Stimulated activated CD8-positive, alpha-beta memory T cell treated with anti-CD3 and anti-CD28 coated beads, Interleukin-4, amount 100 ng/mL, for 4 hours (primary cell): ENCODE results near the gene USH1C.
A peak's percentile ranks its signal among the peaks of the same experiment; 100 is the strongest.

Experiments used
- DNase-seq, 2 donors: peaks; one replicate each; pipeline ENCODE4 v3.0.0-alpha.2; 2020; ENCODE audit warnings: low read depth in 2 of 2, low spot score in 1 of 2

USH1C gene

DNA sequence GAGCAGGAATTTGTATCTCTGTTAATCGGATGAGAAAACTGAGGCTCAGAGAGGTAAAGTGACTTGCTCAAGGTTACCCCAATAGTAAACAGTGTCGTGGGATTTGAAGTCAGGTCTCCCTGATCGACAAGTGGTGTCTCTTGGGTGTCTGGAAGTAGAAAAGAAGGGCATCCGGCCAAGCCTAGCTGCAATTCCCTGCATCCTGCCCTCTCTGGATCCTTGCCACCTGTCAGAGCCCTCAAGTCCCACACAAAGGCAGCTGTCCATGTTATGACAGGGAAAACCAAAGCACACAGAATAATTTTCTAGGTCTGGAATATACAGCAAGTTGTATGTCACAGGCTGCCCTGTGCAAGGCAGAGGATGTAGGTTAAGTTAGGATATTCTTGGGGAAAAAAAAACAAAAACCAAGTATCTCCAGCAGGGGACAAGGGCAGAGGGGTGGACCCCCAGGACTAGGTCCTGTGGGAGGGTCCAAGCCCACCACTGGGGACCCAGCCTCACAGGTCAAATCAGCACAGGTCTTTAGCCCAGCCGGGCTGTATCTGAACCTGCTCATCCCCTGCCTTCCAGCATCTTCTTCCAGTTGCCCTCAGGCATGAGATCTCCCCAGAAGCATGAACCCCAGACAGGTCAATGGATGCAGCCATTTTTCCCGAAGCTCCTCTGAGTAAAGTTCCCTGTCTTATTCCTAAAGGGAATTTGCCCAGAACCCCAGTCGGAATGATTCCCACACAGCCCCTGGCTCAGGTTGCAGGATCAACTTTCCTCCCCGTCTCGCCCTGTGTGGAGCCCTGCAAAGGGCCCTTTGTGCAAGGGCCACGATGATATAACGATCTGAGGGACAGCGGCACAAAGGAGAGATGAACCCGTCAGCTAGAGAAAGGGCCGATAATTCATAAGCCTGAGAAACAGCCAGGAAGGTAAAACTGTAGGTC is 15.0 kb downstream of the USH1C start:
- DNase-seq = no peak

DNA sequence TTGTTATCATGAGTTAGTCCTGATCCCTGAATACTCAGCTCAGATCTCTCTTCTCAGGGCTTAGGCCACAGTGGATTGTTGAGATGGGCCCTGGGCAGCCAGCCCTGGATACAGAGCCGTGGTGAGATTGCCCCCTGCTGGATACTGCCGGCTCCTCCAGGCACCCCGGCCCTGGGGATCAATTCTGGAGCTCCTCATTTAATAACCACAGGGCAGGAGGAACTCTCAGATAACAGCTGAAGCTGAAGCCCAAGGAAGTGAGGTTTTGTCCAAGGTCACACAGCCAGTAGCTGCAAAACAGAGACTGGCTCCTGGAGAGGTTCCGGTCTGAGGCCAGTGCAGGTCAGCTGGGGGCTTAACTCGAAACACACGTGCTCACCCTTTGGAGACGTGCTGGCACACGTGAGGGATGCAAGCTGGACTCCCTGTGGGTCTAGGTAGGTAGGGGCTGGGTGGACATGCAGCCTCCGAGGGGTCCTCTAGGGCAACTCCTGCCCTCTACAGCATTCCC is 16.0 kb downstream of the USH1C start:
- DNase-seq = peak; percentile 5 to 8

DNA sequence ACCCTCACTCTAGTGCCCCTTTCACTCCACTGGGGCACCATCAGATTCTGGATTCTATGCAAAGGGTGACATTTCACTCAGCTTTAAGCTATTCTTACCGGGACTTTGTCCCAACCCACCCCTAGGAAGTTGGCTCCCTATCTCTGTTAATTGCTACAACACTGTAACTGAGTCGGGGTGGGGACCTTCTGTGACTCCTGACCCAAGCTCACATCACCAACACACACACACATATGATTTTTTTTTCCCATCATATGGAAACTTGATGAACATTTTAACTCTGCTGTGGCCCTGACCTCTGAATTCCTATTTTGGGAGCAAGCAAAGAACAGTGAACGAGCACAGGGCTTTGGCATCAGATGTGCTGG is 16.6 kb downstream of the USH1C start:
- no peak for DNase-seq

DNA sequence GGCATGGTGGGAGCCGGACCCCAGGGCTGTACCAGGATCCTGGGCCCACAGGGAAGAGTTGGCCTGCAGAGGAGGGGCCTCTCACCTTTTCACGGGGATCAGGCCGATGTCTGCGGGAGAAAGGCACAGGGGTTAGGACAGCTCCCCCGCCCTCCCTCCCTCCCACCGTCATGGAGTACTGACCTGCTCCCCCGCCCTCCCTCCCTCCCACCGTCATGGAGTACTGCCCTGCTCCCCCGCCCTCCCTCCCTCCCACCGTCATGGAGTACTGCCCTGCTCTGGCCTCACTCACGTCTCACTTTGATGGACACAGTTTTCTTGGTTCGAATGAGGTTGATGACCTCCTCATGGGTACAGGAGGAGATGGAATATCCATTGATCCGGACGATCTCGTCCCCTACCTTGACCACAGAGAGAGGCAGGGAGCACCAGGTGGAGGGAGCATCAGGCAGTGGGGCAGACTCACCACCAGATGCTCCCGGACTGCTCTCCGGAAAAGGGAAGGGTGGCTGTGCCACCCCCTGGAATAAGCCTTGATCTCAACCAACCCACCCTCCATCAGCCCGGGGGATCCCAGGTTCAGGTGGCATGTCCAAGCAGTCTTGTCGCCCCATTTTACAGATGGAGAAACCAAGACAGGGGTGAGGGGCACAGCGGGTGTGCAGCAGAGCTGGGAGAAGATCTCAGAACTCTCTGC is 17.1 kb downstream of the USH1C start:
- no peak for DNase-seq

DNA sequence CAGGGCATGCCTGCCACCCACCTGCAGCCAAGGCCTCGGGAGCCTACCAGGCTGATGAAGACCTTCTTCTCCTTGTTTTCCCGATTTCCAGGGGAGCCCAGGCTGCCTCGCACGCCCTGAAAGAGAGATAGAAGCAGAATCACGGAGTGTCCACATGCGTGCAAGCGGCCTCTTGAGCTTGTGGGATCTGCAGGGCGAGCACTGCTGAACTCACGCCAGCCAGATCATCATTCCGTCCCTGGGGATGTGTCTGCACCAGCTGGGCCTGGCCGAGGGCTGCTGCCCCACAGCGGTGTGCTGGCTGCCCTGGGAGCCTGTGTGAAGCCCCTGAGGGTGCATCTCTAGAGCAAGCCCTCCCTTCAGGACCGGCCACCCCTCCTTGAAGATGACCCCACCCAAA is 17.9 kb downstream of the USH1C start:
- no peak for DNase-seq

DNA sequence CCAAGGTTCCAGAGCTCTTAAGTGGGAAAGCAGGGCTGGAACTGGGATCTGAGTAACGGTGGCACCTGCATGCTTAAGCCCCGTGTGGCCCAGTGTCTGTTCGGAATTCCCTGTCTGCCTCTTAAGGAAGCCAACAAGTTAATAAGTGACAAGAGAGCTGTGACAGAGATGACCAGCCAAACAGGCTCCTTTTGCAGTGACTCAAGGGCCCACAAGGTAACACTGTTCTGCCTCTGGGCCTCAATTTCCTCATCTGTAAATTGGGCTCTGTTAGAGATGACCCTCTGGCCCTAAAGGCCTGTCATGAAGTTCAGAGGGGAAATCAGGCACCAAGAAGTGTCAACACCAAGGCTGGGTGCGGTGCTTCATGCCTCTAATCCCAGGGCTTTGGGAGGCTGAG is 18.6 kb downstream of the USH1C start:
- no peak for DNase-seq

DNA sequence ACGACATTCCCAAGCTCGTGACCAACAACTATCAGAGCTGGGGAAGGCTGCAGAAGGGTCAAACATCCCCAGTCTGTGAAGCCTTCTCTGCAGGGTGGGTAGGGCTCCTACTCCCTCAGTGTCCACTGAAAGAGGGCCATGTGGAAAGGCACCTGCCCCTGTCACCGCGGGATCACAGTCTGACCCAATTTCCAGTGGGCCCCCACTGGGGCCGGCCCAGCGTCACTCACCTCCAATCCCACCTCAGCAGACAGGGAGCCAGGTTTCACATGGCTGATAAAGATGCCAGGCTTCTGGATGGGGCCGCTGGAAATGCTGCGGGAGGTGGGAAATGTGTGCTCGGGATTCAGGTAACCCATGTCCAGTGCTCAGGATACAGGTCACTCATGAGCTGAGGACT is 20.0 kb downstream of the USH1C start:
- DNase-seq = no peak

DNA sequence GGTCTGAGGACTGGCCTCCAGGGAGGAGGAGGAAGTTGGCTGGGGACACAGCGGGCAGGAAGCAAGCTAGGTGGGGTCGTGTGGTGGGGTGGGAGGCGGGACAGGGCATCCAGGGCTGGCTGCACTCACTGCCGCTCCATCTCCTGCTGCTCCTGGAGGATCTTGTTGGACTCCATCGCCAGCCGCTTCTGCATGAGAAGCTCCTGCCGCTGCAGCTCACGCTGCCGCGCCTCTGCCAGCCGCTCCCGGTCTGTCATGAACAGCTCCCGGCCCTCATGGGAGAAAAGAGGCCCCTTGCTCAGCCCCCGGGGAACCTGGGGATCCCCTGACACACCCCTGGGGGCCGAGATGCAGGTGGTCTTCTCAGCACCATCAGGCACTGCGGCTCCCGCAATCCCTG is 21.6 kb downstream of the USH1C start:
- no peak for DNase-seq

DNA sequence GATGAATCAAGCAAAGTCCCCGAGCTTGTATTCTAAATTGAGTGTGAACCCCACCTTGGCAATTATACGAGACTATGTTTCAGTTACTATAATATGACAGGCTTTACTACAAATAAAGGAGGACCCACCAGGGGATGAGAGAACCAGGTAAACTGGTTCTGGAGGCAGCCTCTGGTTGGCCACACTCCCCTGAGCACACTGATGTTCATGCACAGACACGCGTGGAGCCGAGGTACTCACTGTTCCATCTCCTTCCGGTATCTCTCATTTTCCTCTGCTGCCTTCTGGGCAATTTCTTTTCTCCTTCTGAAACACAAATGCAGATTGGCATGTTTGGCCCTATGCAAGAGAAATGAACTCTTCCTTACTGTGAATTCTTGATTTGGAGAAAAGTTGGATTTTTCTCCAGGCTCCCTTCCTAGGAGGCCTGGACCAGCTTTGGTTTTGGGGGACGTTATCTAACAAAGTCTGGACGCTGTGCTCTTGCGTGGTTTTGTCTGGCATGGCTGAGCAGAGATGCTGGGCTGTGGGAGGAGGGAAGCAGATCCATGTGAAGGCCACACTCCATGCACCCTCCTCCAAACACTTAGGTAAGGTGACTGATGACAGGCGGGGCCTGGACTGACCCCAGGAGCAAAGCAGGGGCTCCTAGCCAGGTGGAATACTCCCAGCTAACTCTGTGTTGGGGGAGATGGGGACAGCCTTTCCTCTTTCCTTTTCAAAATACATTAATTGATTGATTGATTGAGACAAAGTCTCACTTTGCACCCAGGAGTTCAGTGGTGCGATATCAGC is 22.9 kb downstream of the USH1C start:
- no peak for DNase-seq

DNA sequence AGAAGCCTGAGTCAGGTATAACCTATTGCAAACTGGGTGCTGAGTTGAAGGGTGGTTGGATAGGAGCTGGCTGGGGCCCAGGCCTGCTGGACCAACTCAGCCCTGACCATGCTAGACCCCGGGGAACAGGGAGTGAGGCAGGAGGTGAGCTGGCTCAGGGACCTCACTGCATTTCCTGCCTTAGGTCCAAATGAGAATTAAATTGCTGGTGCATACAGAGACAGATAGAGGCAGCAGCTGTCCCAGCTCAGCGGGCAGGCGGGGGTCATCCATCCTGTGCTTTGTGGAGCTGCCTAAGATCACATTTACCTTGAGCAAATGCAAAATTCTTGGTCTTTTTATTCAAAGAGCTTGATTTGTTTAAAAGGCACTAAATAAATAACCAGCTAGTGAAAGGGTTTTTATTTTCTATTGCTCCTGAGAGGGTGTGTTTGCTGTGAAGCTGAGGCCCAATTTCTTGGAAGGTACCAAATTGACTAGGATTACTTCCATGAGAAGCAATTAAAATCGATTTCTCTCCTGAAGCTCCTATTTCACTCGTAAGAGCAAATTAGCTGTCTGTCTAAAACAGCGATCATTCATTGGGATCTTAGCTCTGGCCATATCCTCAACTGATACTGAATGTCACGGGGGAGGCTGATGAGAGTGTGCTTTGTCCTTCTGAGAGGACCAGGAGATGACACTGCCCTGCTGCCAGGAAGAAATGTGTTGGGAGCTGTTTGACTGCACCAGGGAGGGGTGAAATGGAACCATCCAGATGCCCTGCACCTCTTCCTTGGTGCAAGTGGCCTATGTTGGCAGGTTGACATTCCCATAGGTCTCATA is 24.9 kb downstream of the USH1C start:
- DNase-seq = no peak

DNA sequence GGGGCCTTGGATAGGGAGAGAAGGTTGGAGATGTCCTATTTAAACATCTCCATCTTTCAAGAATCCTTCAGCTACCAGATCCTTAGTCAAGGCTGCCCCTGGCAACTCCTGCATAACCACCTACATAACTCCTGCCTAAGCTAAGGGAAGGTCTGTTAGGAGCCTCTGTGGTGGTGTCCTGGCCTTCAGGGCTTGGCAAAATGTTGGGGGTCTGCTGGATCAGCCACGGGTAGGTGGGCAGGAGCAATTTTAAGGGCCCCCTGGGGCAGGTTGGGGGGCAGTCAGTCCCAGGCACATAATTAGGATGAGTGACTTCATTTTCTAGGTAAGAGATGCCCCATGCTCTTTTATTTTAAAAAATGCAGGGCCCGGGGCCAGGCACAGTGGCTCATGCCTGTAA is 25.9 kb downstream of the USH1C start:
- no peak for DNase-seq

DNA sequence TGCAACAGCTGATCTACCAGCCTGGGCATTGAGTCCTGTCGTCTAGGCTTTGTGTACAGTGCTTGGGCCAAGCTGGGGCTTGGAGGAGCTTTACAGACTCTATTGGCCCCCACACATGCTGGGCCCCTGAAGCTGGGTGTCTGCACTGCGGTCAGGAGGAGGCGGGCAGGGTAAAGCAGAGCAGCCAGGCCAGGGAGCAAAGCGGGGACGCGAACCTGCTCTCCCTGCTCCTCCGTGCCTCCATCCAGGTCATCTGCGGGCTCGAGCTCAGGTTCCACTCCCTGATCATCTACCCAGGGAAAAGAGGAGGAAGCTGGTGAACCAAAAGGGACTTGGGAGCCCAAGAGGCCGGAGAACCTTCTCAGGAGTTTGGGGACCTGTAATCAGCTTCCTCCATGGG is 27.0 kb downstream of the USH1C start:
- no peak for DNase-seq

DNA sequence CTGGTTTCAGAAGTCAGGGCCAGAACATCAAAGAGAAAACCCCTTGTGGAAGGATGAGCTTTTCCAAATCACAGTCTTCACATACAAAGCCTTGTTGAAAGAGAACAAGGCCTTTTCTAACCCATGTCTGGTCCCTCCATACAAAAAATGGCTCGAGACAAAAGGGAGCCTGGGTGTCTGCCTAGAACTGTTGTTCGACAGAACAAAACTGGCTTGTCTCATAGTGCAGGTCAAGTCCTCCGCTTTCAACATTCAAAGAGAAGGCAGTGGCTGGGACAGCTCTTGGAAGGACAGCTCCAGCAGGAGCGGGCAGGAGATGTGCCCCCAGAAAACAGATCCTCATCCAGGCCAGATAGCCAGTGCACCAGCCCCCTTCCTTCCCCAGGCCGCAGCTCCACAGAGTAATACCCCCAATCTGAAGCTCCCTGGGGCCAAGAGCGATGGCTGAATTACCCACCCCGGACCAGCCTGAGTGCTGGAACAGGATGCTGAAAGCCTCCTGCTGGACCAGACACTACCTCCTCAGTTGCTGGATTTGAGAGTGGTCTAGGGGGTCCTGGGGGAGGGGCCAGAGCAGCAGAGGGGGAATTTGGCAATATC is 27.6 kb downstream of the USH1C start:
- DNase-seq = no peak

DNA sequence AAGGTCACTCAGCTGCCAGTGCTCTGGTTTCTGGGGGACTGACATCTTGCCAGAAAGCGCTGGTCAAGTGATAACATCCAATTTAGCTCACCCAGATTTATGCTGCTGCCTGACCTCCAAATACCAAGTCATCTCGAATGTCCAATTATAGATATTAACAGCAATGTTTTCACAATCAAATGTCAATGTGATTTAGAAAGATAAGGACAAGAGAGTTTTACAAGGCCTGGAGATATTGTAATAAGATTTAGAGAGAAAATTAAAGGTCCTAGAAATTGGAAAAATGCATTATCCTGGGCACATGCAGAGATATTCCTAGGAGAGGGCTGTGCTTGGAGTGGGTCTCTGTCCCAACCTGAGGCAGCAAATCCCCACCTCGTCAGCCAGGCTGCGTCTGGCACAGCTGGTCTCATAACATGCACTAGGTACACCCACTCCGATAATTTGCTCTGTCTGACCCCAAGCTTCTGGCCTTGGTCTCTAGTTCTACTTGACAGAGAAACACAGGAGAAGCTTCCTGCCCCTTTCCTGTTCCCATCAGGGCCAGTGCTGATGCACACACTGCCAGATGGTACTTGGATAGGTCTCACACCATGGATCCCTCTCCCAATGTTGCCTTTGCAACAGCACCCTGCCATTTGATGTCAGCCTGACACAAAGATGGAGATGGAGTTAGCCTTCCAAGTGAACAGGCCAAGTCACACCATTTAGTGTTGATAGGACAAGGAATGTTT is 28.6 kb downstream of the USH1C start:
- DNase-seq = no peak

DNA sequence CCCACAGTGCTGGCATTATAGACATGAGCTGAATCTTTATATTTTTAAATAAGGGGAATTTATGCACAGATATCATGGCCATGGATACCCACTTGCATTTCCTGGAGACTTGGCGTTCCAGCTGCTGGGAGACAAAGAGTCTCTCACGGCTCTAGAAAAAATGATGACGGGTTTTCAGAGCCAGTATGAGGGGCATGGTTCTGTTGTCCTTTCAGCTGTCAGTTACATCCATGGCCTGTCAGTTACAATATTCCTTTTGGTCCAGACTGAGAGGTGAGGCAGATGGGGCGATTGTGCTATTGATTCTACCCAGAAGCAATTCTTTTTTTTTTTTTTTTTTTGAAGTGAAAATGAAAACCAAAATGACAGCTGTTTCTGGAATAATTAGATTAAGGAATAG is 29.7 kb downstream of the USH1C start:
- no peak for DNase-seq

DNA sequence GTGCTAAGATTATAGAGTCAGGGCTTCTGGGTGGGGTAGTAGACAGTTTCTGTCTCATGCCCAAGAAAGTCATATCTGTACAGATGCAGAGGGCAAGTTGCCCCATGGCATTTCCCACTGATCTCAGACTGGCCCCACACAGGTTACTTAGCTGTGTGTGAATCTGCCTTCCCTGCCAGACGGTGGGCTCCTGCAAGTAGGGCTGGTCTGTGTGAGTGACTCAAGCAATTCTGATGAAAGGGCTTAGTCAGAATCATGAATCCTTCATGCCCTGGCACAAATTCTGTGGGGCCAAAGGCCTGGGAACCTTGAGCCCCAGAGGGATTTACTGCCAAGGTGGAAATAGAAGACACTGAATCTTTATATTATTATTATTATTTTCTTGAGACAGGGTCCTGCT is 30.4 kb downstream of the USH1C start:
- no peak for DNase-seq

DNA sequence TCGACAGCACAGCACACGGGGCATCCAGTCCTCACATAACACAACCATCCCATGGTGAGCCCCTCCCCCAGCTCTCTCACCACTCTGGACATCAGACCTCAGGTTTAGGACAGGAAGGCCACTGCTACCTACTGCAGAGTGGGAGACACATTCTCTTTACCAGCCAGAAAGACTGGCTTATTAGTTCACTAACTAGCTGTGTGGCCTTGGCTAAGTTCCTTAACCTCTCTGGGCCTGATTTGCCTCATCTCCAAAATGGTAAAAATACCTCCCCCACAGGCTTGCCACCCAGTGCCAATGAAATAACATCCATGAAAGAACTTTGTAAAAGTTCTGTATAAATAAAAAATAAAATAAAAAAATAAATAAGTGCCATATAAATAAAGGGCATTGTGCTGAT is 32.1 kb downstream of the USH1C start:
- DNase-seq = no peak

DNA sequence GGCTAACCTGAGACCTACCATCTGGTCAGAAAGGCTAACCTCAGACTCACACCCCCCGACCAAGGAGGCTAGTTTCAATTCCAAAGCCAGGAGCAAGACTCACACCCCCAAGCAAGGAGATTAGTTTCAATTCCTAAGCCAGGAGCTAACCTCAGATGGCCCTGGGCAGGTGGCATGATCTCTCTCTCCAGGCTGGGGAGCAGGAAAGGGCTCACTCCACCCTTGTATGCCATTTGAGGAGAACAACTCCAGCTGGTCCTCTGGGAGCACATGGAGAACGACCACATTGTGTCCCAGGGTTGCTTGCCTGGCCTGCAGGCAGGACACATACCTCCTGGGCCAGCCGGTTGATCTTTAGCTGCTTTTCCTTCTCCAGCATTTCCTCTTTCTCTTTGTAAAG is 32.6 kb downstream of the USH1C start:
- no peak for DNase-seq

DNA sequence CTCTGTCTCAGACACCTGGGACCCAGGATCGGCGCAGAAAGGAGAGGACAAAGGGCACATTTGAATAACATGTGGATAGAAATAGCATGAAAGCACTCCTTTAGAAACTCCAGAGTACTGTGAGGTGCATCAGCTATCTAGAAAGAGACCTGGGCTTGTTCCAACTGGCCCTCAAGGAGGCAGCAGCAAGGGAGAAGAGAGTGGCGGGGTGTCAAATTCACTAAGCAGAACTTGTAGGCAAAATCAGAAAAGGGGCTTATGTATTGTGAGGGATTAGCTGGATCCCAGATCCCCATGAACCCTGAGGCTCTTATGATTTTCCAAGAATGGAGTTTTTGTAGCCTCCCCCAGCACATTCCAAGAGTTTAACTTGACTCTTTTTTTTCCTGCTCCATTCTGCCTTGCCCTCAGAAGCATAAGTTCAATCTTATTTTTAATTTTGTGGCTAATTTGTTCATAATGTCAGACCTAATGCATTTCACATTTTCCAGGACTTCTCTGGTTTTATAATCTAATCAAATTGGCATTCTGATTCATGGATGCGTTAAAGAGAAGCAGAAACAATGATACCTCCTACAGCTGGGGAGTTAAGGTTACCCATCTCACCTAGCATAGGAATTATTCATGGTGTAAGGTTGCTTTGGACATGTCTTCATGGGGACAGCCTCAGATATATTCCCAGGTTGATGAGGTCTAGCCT is 33.6 kb downstream of the USH1C start:
- no peak for DNase-seq
